Epithelial cell of proximal tubule (primary cell): ENCODE results near the gene ELAVL1. TPM values are rescaled to one million over a fixed set of nuclear protein-coding genes. Genes with fewer than 3 reads are reported as not detected.

Experiments used
- DNase-seq: peaks from one replicate; pipeline ENCODE4 v3.0.0-alpha.2; 2011; ENCODE audit warnings: low read depth
- H3K4me3 ChIP-seq: 2 replicates; pipeline ENCODE4 v1.5.1; 2011; ENCODE audit warnings: low read depth, mild to moderate bottlenecking, low read length
- total RNA-seq: library from RNA; depleted of rRNA; stranded (reverse); fragments of >200 nt; gene quantifications from 2 replicates; pipeline ENCODE4 v1.2.3, GENCODE V29; 2015
- TF ChIP-seq, protein P1 (sequence below): conservative IDR thresholded peaks from 2 replicates; pipeline ENCODE4 v1.5.1; 2012; ENCODE audit warnings: low read depth, mild to moderate bottlenecking, low read length

ELAVL1 gene
- total RNA-seq, 1 donor from 2014 or later = 28.6 TPM

DNA sequence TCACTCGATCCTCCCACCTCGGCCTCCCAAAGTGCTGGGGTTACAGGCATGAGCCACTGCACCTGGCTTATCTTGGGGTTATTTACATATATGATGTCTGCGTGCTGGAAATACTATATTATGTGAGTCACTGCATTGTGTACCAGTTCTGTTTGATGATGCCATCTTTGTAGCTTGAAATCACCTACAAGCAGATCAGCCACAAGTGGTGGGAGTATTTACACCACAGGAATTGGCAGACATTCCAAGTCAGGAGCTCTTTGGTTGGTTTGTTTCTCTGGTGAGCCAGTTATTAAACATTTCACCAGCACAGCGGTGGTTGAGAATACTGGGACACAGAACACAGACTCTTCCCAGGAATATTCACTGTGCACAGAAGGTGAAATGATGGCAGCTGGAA lies 57.5 kb downstream of the ELAVL1 start:
- TF ChIP-seq, protein P1, sequence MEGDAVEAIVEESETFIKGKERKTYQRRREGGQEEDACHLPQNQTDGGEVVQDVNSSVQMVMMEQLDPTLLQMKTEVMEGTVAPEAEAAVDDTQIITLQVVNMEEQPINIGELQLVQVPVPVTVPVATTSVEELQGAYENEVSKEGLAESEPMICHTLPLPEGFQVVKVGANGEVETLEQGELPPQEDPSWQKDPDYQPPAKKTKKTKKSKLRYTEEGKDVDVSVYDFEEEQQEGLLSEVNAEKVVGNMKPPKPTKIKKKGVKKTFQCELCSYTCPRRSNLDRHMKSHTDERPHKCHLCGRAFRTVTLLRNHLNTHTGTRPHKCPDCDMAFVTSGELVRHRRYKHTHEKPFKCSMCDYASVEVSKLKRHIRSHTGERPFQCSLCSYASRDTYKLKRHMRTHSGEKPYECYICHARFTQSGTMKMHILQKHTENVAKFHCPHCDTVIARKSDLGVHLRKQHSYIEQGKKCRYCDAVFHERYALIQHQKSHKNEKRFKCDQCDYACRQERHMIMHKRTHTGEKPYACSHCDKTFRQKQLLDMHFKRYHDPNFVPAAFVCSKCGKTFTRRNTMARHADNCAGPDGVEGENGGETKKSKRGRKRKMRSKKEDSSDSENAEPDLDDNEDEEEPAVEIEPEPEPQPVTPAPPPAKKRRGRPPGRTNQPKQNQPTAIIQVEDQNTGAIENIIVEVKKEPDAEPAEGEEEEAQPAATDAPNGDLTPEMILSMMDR = no peak
- H3K4me3 ChIP-seq = no peak overlapping the region
- DNase-seq = no peak

DNA sequence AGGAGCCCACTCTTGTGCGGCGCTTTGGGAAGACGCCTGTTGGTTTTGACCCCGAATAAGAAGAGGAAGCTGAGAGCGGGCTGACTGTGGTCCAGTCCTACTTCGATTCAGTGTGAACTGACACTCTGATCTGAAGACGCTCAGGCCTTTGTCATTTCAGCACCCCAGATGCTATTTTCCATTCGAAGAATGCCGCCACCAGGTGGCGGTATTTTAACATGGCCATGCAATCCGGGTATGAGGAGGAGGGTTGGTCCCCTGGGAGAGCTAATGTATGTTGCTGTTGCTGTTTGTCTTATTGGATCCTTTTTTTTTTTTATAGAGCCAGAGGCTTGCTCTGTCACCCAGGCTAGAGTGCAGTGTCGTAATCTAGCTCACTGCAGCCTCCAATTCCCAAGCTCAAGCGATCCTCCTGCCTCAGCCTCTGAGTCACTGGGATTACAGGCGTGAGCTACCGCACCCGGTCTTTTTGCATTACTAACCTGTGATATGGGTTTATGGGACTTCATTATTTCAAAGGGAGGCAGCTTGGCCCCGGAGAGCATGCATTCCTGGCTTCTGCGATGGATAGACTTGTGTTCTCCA lies 61.2 kb downstream of the ELAVL1 start:
- TF ChIP-seq, protein P1 = peak; percentile 90
- peak overlapping the region; percentile 93 for H3K4me3 ChIP-seq
- no peak for DNase-seq

DNA sequence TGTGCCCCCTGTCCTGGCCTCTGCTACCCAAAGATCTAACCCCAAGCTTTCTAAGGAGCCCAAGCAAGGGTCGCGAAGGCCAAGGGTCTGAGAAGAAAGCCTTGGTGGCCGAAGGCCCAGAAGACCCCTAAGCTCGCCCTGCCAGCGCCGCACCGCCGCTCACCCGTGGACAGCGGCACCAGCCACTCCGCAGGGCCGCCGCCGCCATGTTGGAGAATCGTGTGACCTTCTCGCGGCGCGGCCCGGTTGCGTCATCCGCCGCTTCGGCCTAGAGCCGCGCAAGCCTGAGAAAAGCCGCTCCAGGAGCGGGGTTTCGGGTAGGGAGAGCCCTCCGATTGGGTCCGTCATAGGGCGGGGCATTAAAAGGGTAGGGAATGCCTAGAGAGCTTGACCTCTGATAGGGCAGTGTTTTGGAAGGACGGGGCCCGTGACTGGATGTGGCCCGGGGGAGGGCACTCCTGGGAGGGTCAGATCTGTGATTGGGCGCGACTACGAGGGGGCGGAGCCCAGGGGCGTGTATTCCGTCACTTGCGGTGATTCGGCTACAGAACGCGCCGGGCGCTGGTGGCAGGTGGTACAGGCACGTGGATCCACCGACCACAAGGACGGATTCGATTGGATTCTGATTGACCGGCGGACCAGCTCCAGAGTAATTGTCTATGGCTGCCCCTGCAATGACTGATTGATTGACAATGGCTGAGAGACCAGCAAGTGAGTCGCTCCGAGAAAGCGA lies 61.8 kb downstream of the ELAVL1 start, which contains the start of gene TIMM44:
TSS of gene TIMM44 (minus strand) at position 223 of the 733 bp plus-strand sequence. CDS start at position 208, 15 bp downstream.
- peak within 1 kb of the TSS; percentile 93 for H3K4me3 ChIP-seq
- TF ChIP-seq, protein P1 = no peak
- peak; percentile 91 for DNase-seq

DNA sequence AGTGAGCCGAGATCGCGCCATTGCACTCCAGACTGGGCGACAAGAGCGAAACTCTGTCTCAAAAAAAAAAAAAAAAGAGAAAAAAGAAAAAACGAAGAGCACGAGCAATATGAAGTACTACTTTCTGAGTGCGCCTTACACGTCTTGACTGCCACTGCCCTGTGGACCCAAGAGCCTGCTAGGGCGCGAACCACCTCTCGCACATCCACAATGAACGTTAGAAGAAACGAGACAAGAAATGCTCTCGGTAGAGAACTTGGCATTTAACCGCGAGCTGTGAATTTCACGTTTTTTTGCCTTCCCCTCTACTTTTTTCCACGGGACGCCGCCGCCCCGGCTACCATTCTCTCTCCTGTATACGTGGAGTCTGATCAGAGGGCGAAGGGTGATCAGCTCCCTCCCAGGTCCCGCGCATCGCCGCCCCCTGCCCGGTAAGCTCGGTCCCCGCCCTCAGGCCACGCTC lies 62.4 kb downstream of the ELAVL1 start:
- H3K4me3 ChIP-seq = peak overlapping the region; percentile 93
- TF ChIP-seq, protein P1 = no peak
- no peak for DNase-seq

DNA sequence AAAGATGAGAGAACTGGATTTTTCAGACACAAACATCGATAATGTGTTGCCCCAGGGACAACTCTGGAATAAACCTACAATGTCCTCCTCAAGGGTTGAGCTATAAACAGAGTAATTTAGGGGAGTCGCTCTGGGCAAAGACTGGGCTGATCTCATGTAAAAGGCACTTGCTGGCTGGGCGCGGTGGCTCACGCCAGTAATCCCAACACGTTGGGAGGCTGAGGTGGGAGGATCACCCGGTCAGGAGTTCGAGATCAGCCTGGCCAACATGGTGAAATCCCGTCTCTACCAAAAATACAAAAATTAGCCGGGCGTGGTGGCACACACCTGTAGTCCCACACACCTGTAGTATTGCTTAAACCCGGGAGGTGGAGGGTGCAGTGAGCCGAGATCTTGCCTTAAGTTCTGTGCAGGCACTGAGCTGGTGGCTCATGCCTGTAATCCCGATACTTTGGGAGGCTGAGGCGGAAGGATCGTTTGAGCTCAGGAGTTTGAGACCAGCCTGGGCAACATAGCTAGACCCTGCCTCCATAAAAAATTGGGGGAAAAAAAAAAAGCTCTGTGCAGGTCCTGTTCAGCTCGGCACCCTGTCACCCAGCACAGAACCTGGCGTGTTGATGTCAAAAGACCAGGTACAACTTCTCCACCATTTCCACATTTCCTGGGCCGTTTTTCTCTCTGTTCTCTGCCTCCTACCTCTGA lies 63.4 kb downstream of the ELAVL1 start:
- peak overlapping the region; percentile 93 for H3K4me3 ChIP-seq
- TF ChIP-seq, protein P1 = no peak
- DNase-seq = no peak

DNA sequence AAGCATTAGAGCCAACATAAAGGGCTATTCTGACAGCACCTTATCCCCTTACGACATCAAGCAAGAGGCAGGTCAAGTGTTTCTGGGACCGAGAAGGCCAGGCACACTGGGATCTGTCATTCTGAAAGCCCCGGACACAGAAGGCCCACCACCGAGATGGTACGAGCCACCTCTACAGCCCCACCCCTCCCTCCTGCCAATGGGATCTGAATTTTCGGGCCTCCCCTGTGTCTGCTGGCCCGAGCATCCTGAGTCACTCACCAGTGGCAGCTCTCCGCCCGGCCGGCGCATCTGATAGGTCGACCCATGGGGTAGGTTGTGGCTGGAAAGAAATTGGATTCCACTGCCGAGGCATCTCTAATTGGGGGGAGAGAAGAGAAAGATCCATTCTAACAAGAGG lies 64.6 kb downstream of the ELAVL1 start:
- H3K4me3 ChIP-seq = no peak overlapping the region
- DNase-seq = no peak
- TF ChIP-seq, protein P1 = no peak
